Mesothelial cell of epicardium (in vitro differentiated cells): ENCODE measurements around the gene PITX3. TPM values are rescaled to one million over a fixed set of nuclear protein-coding genes. Genes with fewer than 3 reads are reported as not detected.

Experiments used
- DNase-seq, 2 experiments: peaks; one replicate each; pipeline ENCODE4 v3.0.0; 2021; ENCODE audit warnings: low spot score in 2 of 2; ENCODE audit not compliant: unreplicated experiment in 2 of 2
- H3K27ac Mint-ChIP-seq: 2 replicates; pipeline ENCODE4 v1.8.0; 2021; ENCODE audit warnings: mixed read lengths
- H3K27me3 Mint-ChIP-seq: 2 replicates; pipeline ENCODE4 v1.8.0; 2021; ENCODE audit warnings: low read depth, mixed read lengths
- H3K36me3 Mint-ChIP-seq: 2 replicates; pipeline ENCODE4 v1.8.0; 2021; ENCODE audit warnings: mixed read lengths
- H3K4me1 Mint-ChIP-seq: 2 replicates; pipeline ENCODE4 v1.8.0; 2021; ENCODE audit warnings: mixed read lengths
- H3K4me3 Mint-ChIP-seq: 2 replicates; pipeline ENCODE4 v1.8.0; 2021; ENCODE audit warnings: mild to moderate bottlenecking, moderate library complexity, mixed read lengths
- H3K9me3 Mint-ChIP-seq: 2 replicates; pipeline ENCODE4 v1.8.0; 2021; ENCODE audit warnings: mixed read lengths
- total RNA-seq: library from RNA; stranded (reverse); gene quantifications from 3 replicates; pipeline ENCODE4 v1.2.1, GENCODE V29; 2021
- TF ChIP-seq, protein P1 (sequence below): fragments of 200-600 bp; sonication (generic); IDR thresholded peaks from one replicate; pipeline ENCODE4 v1.5.0; 2021; ENCODE audit warnings: antibody characterized with exemption; ENCODE audit not compliant: unreplicated experiment

PITX3 gene
- total RNA-seq, 1 donor from 2014 or later: not detected

DNA sequence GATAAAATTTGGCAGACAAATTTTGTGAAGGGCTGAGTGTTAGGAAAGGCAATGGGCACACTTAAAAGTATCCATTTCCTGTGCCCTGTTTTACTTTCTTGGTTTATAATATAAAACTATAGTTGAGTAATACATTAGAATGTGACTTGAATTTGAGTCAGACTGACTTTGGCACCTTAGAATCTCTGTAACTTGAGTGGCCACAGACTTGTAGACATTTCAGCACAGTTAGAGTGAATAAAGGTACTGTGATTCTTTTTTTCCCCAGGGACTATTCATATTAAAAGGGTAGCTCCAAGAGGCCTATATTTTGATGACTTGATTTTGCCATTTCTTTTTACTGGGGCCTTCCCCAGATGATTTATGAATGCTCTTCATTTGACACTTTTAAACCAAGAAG lies 26.4 kb upstream of the PITX3 start:
- Mint-ChIP-seq H3K9me3 (no peaks in the 10 kb centered on the region), H3K27me3 (no peaks in the 10 kb centered on the region), H3K4me1 (no peaks in the 10 kb centered on the region), H3K27ac (no peak overlapping the region), H3K4me3 (no peak overlapping the region), H3K36me3 (peaks cover 13% of the 10 kb centered on the region)
- TF ChIP-seq, protein P1, sequence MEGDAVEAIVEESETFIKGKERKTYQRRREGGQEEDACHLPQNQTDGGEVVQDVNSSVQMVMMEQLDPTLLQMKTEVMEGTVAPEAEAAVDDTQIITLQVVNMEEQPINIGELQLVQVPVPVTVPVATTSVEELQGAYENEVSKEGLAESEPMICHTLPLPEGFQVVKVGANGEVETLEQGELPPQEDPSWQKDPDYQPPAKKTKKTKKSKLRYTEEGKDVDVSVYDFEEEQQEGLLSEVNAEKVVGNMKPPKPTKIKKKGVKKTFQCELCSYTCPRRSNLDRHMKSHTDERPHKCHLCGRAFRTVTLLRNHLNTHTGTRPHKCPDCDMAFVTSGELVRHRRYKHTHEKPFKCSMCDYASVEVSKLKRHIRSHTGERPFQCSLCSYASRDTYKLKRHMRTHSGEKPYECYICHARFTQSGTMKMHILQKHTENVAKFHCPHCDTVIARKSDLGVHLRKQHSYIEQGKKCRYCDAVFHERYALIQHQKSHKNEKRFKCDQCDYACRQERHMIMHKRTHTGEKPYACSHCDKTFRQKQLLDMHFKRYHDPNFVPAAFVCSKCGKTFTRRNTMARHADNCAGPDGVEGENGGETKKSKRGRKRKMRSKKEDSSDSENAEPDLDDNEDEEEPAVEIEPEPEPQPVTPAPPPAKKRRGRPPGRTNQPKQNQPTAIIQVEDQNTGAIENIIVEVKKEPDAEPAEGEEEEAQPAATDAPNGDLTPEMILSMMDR: no peak
- no peak for DNase-seq

DNA sequence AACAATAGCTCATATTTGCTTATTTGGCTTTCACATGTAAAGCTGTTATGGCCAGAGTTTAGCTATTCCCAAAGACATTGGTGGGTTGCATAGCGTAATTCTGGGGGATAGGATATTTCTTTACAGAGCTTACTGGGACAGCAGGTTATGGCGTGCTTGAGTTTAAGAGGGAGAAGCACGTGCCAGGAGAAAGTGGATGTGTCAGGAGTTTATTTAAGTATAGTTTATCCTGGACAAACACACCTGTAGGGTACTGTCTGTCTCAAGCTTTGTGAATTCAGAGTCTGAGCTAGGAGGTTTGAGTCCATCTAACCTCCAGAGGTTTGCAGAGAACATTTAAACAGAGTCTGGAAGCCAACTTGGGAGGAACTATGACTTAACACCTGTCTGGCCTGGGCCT lies 25.4 kb upstream of the PITX3 start:
- Mint-ChIP-seq H3K27me3 (no peaks in the 10 kb centered on the region), H3K4me1 (no peaks in the 10 kb centered on the region), H3K27ac (no peak overlapping the region), H3K4me3 (no peak overlapping the region), H3K9me3 (no peaks in the 10 kb centered on the region), H3K36me3 (peaks cover 11% of the 10 kb centered on the region)
- DNase-seq: no peak
- TF ChIP-seq, protein P1: no peak

DNA sequence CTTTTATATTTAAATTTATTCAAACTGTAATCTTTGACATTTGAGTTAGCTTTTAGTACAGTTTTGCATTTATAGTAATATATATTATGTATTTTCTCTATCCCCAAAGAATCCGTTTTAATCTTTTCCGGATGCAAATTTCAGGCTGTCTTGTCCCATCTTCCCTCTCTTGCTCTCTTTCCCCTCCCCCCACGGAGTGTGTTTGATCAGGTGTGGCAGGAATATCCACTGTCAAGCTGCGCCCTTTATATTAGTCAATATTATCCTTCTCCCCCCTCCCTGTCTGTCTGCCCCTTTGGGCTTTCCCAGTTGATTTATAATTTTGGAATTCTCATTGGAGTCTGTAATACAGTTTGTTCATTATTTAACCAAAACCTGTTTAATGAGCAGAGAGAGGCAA lies 23.1 kb upstream of the PITX3 start:
- Mint-ChIP-seq H3K27ac (no peak overlapping the region), H3K27me3 (no peaks in the 10 kb centered on the region), H3K4me1 (no peaks in the 10 kb centered on the region), H3K4me3 (no peak overlapping the region), H3K36me3 (peaks cover 12% of the 10 kb centered on the region), H3K9me3 (no peaks in the 10 kb centered on the region)
- TF ChIP-seq, protein P1: no peak
- no peak for DNase-seq

DNA sequence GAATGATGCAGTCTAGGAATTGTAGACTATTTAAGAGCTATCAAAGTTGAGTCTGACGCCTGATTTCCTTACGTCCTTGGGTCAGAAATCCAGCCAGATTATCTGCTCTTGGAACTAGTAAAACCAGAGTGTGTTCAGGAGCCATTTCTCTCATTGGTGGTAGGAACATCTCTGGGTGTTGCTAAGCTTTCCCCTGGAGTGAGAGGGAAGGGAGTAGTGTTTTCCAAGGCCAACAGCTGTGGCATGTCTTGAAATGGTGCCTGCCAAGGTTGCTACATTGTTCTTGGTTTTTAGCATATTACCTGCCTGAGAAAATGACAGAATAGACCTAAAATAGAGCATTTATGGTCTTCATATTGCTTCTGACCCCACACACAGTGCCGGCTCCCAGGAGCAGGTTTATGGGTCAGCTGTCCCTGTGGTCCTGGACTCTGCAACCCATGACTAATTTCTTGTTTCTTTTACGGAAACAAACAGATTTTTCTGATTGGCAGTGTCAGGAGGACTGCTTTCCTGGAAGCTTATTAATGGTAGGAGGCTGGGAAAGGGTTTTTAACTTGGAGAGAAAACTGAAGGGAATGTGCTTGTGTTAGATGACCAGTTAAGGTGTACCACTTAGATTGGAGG lies 21.5 kb upstream of the PITX3 start:
- no peaks in the 10 kb centered on the region for H3K9me3 Mint-ChIP-seq
- no peak overlapping the region for H3K27ac Mint-ChIP-seq
- H3K36me3 Mint-ChIP-seq: peaks cover 12% of the 10 kb centered on the region
- no peaks in the 10 kb centered on the region for H3K27me3 Mint-ChIP-seq
- TF ChIP-seq, protein P1: no peak
- no peak for DNase-seq
- no peaks in the 10 kb centered on the region for H3K4me1 Mint-ChIP-seq
- no peak overlapping the region for H3K4me3 Mint-ChIP-seq

DNA sequence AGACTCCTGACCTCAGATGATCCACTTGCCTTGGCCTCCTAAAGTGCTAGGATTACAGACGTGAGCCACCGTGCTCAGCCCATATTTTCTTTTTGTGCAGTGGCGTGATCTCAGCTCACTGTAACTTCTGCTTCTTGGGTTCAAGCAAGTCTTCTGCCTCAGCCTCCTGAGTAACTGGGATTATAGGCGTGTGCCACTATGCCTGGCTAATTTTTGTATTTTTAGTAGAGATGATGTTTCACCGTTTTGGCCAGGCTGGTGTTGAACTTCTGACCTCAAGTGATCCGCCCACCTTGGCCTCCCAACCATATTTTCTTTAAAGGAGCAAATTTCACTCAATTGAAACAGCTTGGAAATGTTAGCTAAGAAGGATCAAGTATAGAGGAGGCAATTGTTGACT lies 20.5 kb upstream of the PITX3 start:
- TF ChIP-seq, protein P1: no peak
- Mint-ChIP-seq H3K4me1 (no peaks in the 10 kb centered on the region), H3K36me3 (peaks cover 12% of the 10 kb centered on the region), H3K27ac (no peak overlapping the region), H3K27me3 (no peaks in the 10 kb centered on the region), H3K9me3 (no peaks in the 10 kb centered on the region), H3K4me3 (no peak overlapping the region)
- DNase-seq: no peak

DNA sequence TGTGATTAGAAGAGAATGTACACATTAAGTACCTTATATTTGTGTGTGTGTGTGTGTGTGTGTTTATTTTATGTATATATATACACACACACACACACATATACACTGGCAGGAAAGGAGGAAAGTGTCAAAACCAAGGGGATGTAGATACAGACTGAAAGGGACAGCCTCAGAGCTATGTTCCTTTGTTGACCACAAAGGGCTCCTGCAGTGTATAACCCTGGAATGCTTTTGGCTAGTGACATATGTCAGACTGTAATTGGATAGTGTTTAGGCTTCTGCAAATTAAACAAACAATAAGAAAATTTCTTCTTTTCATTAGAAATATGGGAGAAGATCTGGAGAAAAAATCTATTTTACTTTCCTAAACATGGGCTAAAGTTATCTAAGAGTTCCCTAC lies 19.9 kb upstream of the PITX3 start:
- no peaks in the 10 kb centered on the region for H3K4me1 Mint-ChIP-seq
- TF ChIP-seq, protein P1: no peak
- H3K27me3 Mint-ChIP-seq: no peaks in the 10 kb centered on the region
- peaks cover 12% of the 10 kb centered on the region for H3K36me3 Mint-ChIP-seq
- H3K27ac Mint-ChIP-seq: no peak overlapping the region
- H3K4me3 Mint-ChIP-seq: no peak overlapping the region
- H3K9me3 Mint-ChIP-seq: no peaks in the 10 kb centered on the region
- DNase-seq: no peak
